WTC11 (cell line): ENCODE data around the gene SGCD. TPM values are rescaled to one million over a fixed set of nuclear protein-coding genes. Genes with fewer than 3 reads are reported as not detected.

Experiments
- ATAC-seq: fragments of 200-7000 bp; cut with Tn5 transposase; 2 replicates; pipeline ENCODE4 v1.10.0; 2021; ENCODE audit warnings: mild to moderate bottlenecking, moderate library complexity
- CTCF ChIA-PET: fragments of 300-600 bp; sonication (Branson Sonifier 250); formaldehyde crosslinking; loops from one replicate; lab custom pipeline; 2021; ENCODE audit warnings: antibody characterized with exemption; lab: Charles Lee
- POLR2A ChIA-PET: fragments of 350-600 bp; sonication (Branson Sonifier 250); formaldehyde crosslinking; loops from one replicate; lab custom pipeline; 2021; ENCODE audit warnings: antibody characterized with exemption; lab: Charles Lee
- DNase-seq: peaks from one replicate; pipeline ENCODE4 v3.0.0; 2021; ENCODE audit warnings: low spot score
- H3K27ac Mint-ChIP-seq: 2 replicates; pipeline ENCODE4 v1.8.0; 2021; ENCODE audit warnings: mixed read lengths
- H3K27me3 Mint-ChIP-seq: 2 replicates; pipeline ENCODE4 v1.8.0; 2021; ENCODE audit warnings: low read depth, mild to moderate bottlenecking, moderate library complexity, mixed read lengths
- H3K36me3 Mint-ChIP-seq: 2 replicates; pipeline ENCODE4 v1.8.0; 2021; ENCODE audit warnings: mixed read lengths
- H3K4me1 Mint-ChIP-seq: 2 replicates; pipeline ENCODE4 v1.8.0; 2022; ENCODE audit warnings: mixed read lengths
- H3K4me3 Mint-ChIP-seq: 2 replicates; pipeline ENCODE4 v1.8.0; 2021; ENCODE audit warnings: mild to moderate bottlenecking, moderate library complexity, mixed read lengths
- H3K9me3 Mint-ChIP-seq: 2 replicates; pipeline ENCODE4 v1.8.0; 2021; ENCODE audit warnings: mixed read lengths
- ELF4 ChIP-seq: sonication (generic); formaldehyde crosslinking; IDR thresholded peaks from 2 replicates; pipeline ENCODE4 v1.8.1; 2022; ENCODE audit warnings: low read depth, mild to moderate bottlenecking, moderate library complexity, missing genetic modification reagents
- GTF2I ChIP-seq: fragments of 250-450 bp; sonication (Bioruptor Pico); conservative IDR thresholded peaks from 2 replicates; pipeline ENCODE4 v1.4.0; 2021; ENCODE audit warnings: mild to moderate bottlenecking
- IRF2 ChIP-seq: sonication (generic); formaldehyde crosslinking; IDR thresholded peaks from 2 replicates; pipeline ENCODE4 v1.8.0; 2022; ENCODE audit warnings: low read depth, missing genetic modification reagents, borderline replicate concordance
- MXD4 ChIP-seq: fragments of 250-450 bp; sonication (Bioruptor Pico); IDR thresholded peaks from 2 replicates; pipeline ENCODE4 v1.8.0; 2021; ENCODE audit warnings: mild to moderate bottlenecking, moderate library complexity, borderline replicate concordance
- MYBL2 ChIP-seq: sonication (generic); formaldehyde crosslinking; IDR thresholded peaks from 2 replicates; pipeline ENCODE4 v1.8.1; 2023; ENCODE audit warnings: mild to moderate bottlenecking, moderate library complexity, missing genetic modification reagents
- NR1H2 ChIP-seq: sonication (generic); formaldehyde crosslinking; IDR thresholded peaks from 2 replicates; pipeline ENCODE4 v1.9.0; 2021; ENCODE audit warnings: mild to moderate bottlenecking, moderate library complexity, missing genetic modification reagents
- RELA ChIP-seq: sonication (generic); formaldehyde crosslinking; IDR thresholded peaks from 2 replicates; pipeline ENCODE4 v1.8.1; 2022; ENCODE audit warnings: missing genetic modification reagents, mild to moderate bottlenecking, borderline replicate concordance
- SMAD3 ChIP-seq: sonication (generic); formaldehyde crosslinking; IDR thresholded peaks from 2 replicates; pipeline ENCODE4 v1.8.0; 2022; ENCODE audit warnings: missing genetic modification reagents, mild to moderate bottlenecking, borderline replicate concordance
- SP1 ChIP-seq: sonication (generic); formaldehyde crosslinking; conservative IDR thresholded peaks from 2 replicates; pipeline ENCODE4 v1.8.1; 2022; ENCODE audit warnings: missing genetic modification reagents
- TEAD4 ChIP-seq: sonication (generic); formaldehyde crosslinking; IDR thresholded peaks from 2 replicates; pipeline ENCODE4 v1.8.0; 2022; ENCODE audit warnings: mild to moderate bottlenecking, missing genetic modification reagents
- ZNF263 ChIP-seq: sonication (generic); formaldehyde crosslinking; IDR thresholded peaks from 2 replicates; pipeline ENCODE4 v1.8.1; 2022; ENCODE audit warnings: low read depth, mild to moderate bottlenecking, moderate library complexity, missing genetic modification reagents
- ZNF416 ChIP-seq: fragments of 250-450 bp; sonication (Bioruptor Pico); IDR thresholded peaks from 2 replicates; pipeline ENCODE4 v1.9.0; 2021; ENCODE audit warnings: mild to moderate bottlenecking, inconsistent platforms
- ZNF423 ChIP-seq: fragments of 250-450 bp; sonication (Bioruptor Pico); IDR thresholded peaks from 2 replicates; pipeline ENCODE4 v2.1.2; 2022; ENCODE audit warnings: mild to moderate bottlenecking, moderate library complexity
- ZNF671 ChIP-seq: fragments of 250-450 bp; sonication (Bioruptor Pico); IDR thresholded peaks from 2 replicates; pipeline ENCODE4 v1.8.0; 2021; ENCODE audit warnings: mild to moderate bottlenecking
- total RNA-seq: library from RNA; stranded (reverse); gene quantifications from 3 replicates; pipeline ENCODE4 v1.2.3, GENCODE V29; 2021
- TF ChIP-seq, protein P1 (sequence below): sonication (generic); formaldehyde crosslinking; IDR thresholded peaks from 2 replicates; pipeline ENCODE4 v1.8.1; 2022; ENCODE audit warnings: low read depth, missing genetic modification reagents, borderline replicate concordance
- TF ChIP-seq, protein P2 (sequence below): fragments of 250-450 bp; sonication (Bioruptor Pico); IDR thresholded peaks from 2 replicates; pipeline ENCODE4 v1.9.0; 2021; ENCODE audit warnings: mild to moderate bottlenecking
- TF ChIP-seq, protein P3 (sequence below): sonication (generic); formaldehyde crosslinking; IDR thresholded peaks from 2 replicates; pipeline ENCODE4 v1.8.1; 2023; ENCODE audit warnings: mild to moderate bottlenecking, moderate library complexity, missing genetic modification reagents
- TF ChIP-seq, protein P4 (sequence below): sonication (generic); formaldehyde crosslinking; IDR thresholded peaks from 2 replicates; pipeline ENCODE4 v1.8.0; 2023; ENCODE audit warnings: mild to moderate bottlenecking, missing genetic modification reagents
- TF ChIP-seq, protein P5 (sequence below): fragments of 250-450 bp; sonication (Bioruptor Pico); IDR thresholded peaks from 2 replicates; pipeline ENCODE4 v1.9.0; 2021; ENCODE audit warnings: mild to moderate bottlenecking

SGCD gene
- total RNA-seq, 1 experiment from 2014 or later = 0.33 TPM

DNA sequence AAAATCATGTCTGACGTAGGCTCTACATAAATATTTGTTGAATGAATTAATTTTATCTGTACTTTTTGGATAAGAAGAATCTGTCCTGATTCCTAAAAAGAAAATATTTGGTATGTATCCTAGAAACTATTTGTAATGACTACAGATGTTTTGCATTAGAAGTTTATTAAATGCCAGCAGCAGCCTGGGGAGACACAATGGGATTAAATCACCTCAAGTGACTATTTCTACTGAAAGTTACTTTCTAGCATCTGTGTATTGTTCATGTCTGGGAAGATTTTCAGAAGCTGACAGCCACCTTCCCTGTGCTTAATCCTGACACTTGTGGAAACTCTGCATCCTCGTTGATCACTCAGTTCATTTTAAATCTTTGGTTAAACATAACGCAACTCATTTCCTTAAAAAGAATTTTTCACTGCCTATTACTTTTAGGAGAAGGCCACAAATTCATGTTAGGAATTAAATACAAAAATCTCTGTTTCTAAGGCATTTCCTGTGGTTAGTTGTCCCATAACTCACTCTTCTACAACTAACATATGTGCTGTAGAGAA lies 313.8 kb downstream of the SGCD start (continued):
- TF ChIP-seq MYBL2 = no peak
- TF ChIP-seq ELF4 (CRISPR knock-in tag) = no peak
- no peak for TF ChIP-seq ZNF263 (CRISPR knock-in tag)
- TF ChIP-seq, protein P1, sequence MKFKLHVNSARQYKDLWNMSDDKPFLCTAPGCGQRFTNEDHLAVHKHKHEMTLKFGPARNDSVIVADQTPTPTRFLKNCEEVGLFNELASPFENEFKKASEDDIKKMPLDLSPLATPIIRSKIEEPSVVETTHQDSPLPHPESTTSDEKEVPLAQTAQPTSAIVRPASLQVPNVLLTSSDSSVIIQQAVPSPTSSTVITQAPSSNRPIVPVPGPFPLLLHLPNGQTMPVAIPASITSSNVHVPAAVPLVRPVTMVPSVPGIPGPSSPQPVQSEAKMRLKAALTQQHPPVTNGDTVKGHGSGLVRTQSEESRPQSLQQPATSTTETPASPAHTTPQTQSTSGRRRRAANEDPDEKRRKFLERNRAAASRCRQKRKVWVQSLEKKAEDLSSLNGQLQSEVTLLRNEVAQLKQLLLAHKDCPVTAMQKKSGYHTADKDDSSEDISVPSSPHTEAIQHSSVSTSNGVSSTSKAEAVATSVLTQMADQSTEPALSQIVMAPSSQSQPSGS = no peak

DNA sequence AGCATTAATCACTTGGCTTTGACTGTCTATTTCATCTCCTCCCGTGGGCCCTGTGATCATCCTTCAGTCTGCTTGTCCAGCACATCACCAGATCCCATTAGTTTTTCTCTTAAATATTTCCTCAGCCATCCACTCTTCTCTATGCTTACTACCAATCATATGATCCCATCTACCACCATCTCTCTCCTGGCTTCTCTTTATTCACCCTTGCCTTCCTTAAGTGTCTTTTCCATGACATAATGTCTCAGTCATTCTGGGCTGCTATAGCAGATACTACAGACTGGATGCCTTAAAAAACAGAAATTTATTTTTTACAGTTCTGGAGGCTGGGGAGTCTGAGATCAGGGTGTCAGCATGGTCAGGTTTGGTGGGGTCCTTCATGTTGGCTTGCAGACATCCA lies 314.7 kb downstream of the SGCD start:
- H3K9me3 Mint-ChIP-seq = peaks cover 8% of the 10 kb centered on the region
- H3K4me1 Mint-ChIP-seq = no peaks in the 10 kb centered on the region; the same call in 1 of the 2 replicates
- ATAC-seq (no peak), DNase-seq (no peak)
- H3K4me3 Mint-ChIP-seq = no peak overlapping the region
- no peak overlapping the region for H3K27ac Mint-ChIP-seq
- H3K36me3 Mint-ChIP-seq = no peaks in the 10 kb centered on the region
- TF ChIP-seq, protein P2, sequence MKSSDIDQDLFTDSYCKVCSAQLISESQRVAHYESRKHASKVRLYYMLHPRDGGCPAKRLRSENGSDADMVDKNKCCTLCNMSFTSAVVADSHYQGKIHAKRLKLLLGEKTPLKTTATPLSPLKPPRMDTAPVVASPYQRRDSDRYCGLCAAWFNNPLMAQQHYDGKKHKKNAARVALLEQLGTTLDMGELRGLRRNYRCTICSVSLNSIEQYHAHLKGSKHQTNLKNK (CRISPR knock-in tag) = no peak
- no peak for TF ChIP-seq IRF2
- POLR2A ChIA-PET = no interaction called here
- CTCF ChIA-PET = no interaction called here
- H3K27me3 Mint-ChIP-seq = no peaks in the 10 kb centered on the region

DNA sequence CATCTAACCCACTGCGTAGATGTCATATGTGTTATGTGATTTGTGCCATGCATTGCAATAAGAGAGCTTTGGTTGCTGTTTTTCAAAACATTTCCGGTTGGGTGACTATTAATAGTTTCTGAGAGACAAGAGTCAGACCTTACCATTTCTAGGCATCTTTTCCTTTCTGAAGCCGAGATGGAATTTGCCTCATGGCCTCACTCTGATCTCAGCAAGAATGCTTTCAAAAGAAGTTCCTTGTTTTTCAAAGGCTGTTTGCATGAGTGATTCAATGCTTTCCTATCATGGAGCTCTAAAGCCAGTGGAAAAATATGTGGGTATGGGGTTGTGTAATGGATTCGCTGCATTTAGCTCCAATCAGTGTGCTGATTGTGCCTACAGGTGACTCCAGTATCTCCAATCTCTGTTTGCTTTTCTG lies 320.1 kb downstream of the SGCD start:
- H3K4me1 Mint-ChIP-seq = peaks cover 7% of the 10 kb centered on the region

More for the DNA sequence above, 320.1 kb downstream of the SGCD start:
- POLR2A ChIA-PET = no interaction called here
- peaks cover 7% of the 10 kb centered on the region for H3K9me3 Mint-ChIP-seq
- TF ChIP-seq, protein P3, sequence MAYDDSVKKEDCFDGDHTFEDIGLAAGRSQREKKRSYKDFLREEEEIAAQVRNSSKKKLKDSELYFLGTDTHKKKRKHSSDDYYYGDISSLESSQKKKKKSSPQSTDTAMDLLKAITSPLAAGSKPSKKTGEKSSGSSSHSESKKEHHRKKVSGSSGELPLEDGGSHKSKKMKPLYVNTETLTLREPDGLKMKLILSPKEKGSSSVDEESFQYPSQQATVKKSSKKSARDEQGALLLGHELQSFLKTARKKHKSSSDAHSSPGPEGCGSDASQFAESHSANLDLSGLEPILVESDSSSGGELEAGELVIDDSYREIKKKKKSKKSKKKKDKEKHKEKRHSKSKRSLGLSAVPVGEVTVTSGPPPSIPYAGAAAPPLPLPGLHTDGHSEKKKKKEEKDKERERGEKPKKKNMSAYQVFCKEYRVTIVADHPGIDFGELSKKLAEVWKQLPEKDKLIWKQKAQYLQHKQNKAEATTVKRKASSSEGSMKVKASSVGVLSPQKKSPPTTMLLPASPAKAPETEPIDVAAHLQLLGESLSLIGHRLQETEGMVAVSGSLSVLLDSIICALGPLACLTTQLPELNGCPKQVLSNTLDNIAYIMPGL = no peak
- TF ChIP-seq MXD4 = no peak
- no peak for TF ChIP-seq GTF2I (CRISPR knock-in tag)
- TF ChIP-seq ZNF416 (CRISPR knock-in tag) = no peak
- TF ChIP-seq TEAD4 = no peak
- no peak for TF ChIP-seq RELA (CRISPR knock-in tag)
- TF ChIP-seq ZNF423 = no peak
- no peak for TF ChIP-seq SMAD3
- TF ChIP-seq, protein P4, sequence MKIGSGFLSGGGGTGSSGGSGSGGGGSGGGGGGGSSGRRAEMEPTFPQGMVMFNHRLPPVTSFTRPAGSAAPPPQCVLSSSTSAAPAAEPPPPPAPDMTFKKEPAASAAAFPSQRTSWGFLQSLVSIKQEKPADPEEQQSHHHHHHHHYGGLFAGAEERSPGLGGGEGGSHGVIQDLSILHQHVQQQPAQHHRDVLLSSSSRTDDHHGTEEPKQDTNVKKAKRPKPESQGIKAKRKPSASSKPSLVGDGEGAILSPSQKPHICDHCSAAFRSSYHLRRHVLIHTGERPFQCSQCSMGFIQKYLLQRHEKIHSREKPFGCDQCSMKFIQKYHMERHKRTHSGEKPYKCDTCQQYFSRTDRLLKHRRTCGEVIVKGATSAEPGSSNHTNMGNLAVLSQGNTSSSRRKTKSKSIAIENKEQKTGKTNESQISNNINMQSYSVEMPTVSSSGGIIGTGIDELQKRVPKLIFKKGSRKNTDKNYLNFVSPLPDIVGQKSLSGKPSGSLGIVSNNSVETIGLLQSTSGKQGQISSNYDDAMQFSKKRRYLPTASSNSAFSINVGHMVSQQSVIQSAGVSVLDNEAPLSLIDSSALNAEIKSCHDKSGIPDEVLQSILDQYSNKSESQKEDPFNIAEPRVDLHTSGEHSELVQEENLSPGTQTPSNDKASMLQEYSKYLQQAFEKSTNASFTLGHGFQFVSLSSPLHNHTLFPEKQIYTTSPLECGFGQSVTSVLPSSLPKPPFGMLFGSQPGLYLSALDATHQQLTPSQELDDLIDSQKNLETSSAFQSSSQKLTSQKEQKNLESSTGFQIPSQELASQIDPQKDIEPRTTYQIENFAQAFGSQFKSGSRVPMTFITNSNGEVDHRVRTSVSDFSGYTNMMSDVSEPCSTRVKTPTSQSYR = no peak
- no peak for TF ChIP-seq SP1
- TF ChIP-seq NR1H2 (CRISPR knock-in tag) = no peak
- no peak for TF ChIP-seq ZNF671
- TF ChIP-seq, protein P5, sequence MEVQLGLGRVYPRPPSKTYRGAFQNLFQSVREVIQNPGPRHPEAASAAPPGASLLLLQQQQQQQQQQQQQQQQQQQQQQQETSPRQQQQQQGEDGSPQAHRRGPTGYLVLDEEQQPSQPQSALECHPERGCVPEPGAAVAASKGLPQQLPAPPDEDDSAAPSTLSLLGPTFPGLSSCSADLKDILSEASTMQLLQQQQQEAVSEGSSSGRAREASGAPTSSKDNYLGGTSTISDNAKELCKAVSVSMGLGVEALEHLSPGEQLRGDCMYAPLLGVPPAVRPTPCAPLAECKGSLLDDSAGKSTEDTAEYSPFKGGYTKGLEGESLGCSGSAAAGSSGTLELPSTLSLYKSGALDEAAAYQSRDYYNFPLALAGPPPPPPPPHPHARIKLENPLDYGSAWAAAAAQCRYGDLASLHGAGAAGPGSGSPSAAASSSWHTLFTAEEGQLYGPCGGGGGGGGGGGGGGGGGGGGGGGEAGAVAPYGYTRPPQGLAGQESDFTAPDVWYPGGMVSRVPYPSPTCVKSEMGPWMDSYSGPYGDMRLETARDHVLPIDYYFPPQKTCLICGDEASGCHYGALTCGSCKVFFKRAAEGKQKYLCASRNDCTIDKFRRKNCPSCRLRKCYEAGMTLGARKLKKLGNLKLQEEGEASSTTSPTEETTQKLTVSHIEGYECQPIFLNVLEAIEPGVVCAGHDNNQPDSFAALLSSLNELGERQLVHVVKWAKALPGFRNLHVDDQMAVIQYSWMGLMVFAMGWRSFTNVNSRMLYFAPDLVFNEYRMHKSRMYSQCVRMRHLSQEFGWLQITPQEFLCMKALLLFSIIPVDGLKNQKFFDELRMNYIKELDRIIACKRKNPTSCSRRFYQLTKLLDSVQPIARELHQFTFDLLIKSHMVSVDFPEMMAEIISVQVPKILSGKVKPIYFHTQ (CRISPR knock-in tag) = no peak
- no peak overlapping the region for H3K4me3 Mint-ChIP-seq
- ATAC-seq = peak; percentile 43
- DNase-seq = no peak
- H3K27ac Mint-ChIP-seq = no peak overlapping the region
- CTCF ChIA-PET = no interaction called here
- H3K27me3 Mint-ChIP-seq = no peaks in the 10 kb centered on the region
- peaks cover 7% of the 10 kb centered on the region; the same call in 1 of the 2 replicates for H3K36me3 Mint-ChIP-seq
